MM.1S (cell line): Measurements from ENCODE around the gene PAPOLG.

Source experiments
- DNase-seq: peaks from one replicate; pipeline ENCODE4 v3.0.0-alpha.2; 2015
- H2AFZ ChIP-seq: fragments of 300-600 bp; sonication (generic); 2 replicates; pipeline ENCODE4 v1.6.0; 2016; ENCODE audit warnings: antibody characterized with exemption, low read length
- H3F3A ChIP-seq: fragments of 300-600 bp; sonication (generic); 2 replicates; pipeline ENCODE4 v1.6.1; 2016; ENCODE audit warnings: mild to moderate bottlenecking, antibody characterized with exemption, low read length, moderate library complexity, mixed read lengths; ENCODE audit not compliant: insufficient read depth
- H3K27ac ChIP-seq: fragments of 300-600 bp; sonication (generic); 2 replicates; pipeline ENCODE4 v1.5.1; 2016; ENCODE audit warnings: mild to moderate bottlenecking, low read length
- H3K27me3 ChIP-seq: fragments of 300-600 bp; sonication (generic); replicated peaks from 2 replicates; pipeline ENCODE4 v1.6.0; 2016; ENCODE audit warnings: low read length; ENCODE audit not compliant: insufficient read depth
- H3K36me3 ChIP-seq: fragments of 300-600 bp; sonication (generic); replicated peaks from 2 replicates; pipeline ENCODE4 v1.6.1; 2016; ENCODE audit warnings: mild to moderate bottlenecking, low read length, mixed read lengths; ENCODE audit not compliant: insufficient read depth
- H3K4me1 ChIP-seq: fragments of 300-600 bp; sonication (generic); 2 replicates; pipeline ENCODE4 v1.6.1; 2016; ENCODE audit warnings: low read length, mixed read lengths
- H3K4me2 ChIP-seq: fragments of 300-600 bp; sonication (generic); 2 replicates; pipeline ENCODE4 v1.6.0; 2016; ENCODE audit warnings: low read depth, low read length
- H3K4me3 ChIP-seq: fragments of 300-600 bp; sonication (generic); 2 replicates; pipeline ENCODE4 v1.5.1; 2016; ENCODE audit warnings: low read length, mixed read lengths
- H3K79me2 ChIP-seq: fragments of 300-600 bp; sonication (generic); 2 replicates; pipeline ENCODE4 v1.6.1; 2016; ENCODE audit warnings: mixed run types, low read length, mixed read lengths
- H3K9ac ChIP-seq: fragments of 300-600 bp; sonication (generic); 2 replicates; pipeline ENCODE4 v1.6.1; 2016; ENCODE audit warnings: low read length, mixed read lengths
- H3K9me2 ChIP-seq: fragments of 300-600 bp; sonication (generic); replicated peaks from 2 replicates; pipeline ENCODE4 v1.6.1; 2016; ENCODE audit warnings: mild to moderate bottlenecking, low read length, mixed read lengths; ENCODE audit not compliant: insufficient read depth
- H3K9me3 ChIP-seq: fragments of 300-600 bp; sonication (generic); replicated peaks from 2 replicates; pipeline ENCODE4 v1.6.1; 2016; ENCODE audit warnings: mild to moderate bottlenecking, low read length, mixed read lengths; ENCODE audit not compliant: insufficient read depth
- H4K20me1 ChIP-seq: fragments of 300-600 bp; sonication (generic); 2 replicates; pipeline ENCODE4 v1.6.1; 2016; ENCODE audit warnings: mild to moderate bottlenecking, low read length, moderate library complexity, mixed read lengths; ENCODE audit not compliant: insufficient read depth
- EZH2 ChIP-seq: fragments of 300-600 bp; sonication (generic); optimal IDR thresholded peaks from 2 replicates; pipeline ENCODE3; 2017; ENCODE audit warnings: low read depth, mild to moderate bottlenecking, antibody characterized with exemption, low read length, mixed read lengths
- EZH2phosphoT487 ChIP-seq: fragments of 300-600 bp; sonication (generic); IDR thresholded peaks from 2 replicates; pipeline ENCODE4 v1.6.1; 2018; ENCODE audit warnings: antibody characterized with exemption, low read length
- TF ChIP-seq, protein P1 (sequence below): fragments of 300-600 bp; sonication (generic); IDR thresholded peaks from 2 replicates; pipeline ENCODE4 v1.5.1; 2016; ENCODE audit warnings: antibody characterized with exemption, low read length, mixed read lengths

The PAPOLG gene

DNA sequence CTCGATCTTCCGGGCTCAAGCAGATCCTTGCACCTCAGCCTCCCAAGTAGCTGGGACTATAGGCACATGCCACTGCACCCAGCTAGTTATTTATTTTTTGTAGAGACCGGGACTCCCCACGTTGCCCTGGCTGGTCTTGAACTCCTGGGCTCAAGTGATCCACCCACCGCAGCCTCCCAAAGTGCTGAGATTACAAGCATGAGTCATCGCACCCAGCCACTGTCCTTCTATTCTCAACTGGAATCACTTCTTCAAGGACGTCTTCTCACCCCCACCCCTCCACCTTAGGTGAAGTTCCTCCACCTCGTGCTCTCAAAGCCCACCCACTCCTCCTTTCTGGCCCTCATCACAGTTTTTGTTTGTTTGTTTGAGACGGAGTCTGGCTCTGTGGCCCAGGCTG lies 71.3 kb downstream of the PAPOLG start:
- H3K9me2 ChIP-seq = no peaks in the 10 kb centered on the region
- H3K4me3 ChIP-seq = no peak overlapping the region
- H3K36me3 ChIP-seq = no peaks in the 10 kb centered on the region

DNA sequence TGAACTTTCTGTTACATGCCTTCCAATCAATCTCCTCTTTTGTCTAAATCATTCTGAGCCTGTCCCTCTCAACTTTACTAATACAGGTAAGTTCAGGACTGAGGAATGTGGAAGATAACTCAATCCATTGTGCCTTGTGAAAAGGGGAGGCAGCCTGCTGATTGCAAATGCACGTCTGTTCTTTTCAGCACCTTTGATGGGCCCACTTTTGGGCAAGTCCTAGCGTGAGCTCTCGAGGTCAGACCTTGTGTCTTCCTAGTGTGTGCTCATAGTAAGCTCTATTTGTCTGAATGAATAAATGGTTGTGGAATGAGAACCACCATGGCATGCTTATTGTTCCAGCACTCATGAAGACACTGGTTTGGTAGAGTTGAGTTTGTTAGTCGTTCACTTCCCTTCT lies 74.9 kb downstream of the PAPOLG start:
- no peak for TF ChIP-seq EZH2
- TF ChIP-seq, protein P1, sequence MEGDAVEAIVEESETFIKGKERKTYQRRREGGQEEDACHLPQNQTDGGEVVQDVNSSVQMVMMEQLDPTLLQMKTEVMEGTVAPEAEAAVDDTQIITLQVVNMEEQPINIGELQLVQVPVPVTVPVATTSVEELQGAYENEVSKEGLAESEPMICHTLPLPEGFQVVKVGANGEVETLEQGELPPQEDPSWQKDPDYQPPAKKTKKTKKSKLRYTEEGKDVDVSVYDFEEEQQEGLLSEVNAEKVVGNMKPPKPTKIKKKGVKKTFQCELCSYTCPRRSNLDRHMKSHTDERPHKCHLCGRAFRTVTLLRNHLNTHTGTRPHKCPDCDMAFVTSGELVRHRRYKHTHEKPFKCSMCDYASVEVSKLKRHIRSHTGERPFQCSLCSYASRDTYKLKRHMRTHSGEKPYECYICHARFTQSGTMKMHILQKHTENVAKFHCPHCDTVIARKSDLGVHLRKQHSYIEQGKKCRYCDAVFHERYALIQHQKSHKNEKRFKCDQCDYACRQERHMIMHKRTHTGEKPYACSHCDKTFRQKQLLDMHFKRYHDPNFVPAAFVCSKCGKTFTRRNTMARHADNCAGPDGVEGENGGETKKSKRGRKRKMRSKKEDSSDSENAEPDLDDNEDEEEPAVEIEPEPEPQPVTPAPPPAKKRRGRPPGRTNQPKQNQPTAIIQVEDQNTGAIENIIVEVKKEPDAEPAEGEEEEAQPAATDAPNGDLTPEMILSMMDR = no peak
- no peak for TF ChIP-seq EZH2phosphoT487
- Histone ChIP-seq H3K79me2 (no peaks in the 10 kb centered on the region), H3K9me3 (no peaks in the 10 kb centered on the region), H3F3A (peaks cover 6% of the 10 kb centered on the region), H2AFZ (no peak overlapping the region), H3K9me2 (no peaks in the 10 kb centered on the region), H3K4me2 (no peak overlapping the region), H3K36me3 (no peaks in the 10 kb centered on the region), H4K20me1 (no peaks in the 10 kb centered on the region), H3K9ac (no peak overlapping the region), H3K4me1 (peaks cover 25% of the 10 kb centered on the region), H3K27ac (no peak overlapping the region), H3K27me3 (peaks cover 58% of the 10 kb centered on the region), H3K4me3 (no peak overlapping the region)
- no peak for DNase-seq

More for the DNA sequence above, 71.3 kb downstream of the PAPOLG start:
- Histone ChIP-seq H3K27me3 (peaks cover 43% of the 10 kb centered on the region), H3K9ac (no peak overlapping the region), H3F3A (0 out of 2 replicates have a peak, but pooled peaks cover 4% of the 10 kb centered on the region), H3K4me1 (peaks cover 7% of the 10 kb centered on the region), H3K9me3 (no peaks in the 10 kb centered on the region), H3K79me2 (no peaks in the 10 kb centered on the region), H3K4me2 (no peak overlapping the region; the same call in 1 of the 2 replicates), H3K27ac (no peak overlapping the region), H2AFZ (no peak overlapping the region), H4K20me1 (no peaks in the 10 kb centered on the region)
- TF ChIP-seq, protein P1 = no peak
- TF ChIP-seq EZH2phosphoT487 = no peak
- no peak for DNase-seq

DNA sequence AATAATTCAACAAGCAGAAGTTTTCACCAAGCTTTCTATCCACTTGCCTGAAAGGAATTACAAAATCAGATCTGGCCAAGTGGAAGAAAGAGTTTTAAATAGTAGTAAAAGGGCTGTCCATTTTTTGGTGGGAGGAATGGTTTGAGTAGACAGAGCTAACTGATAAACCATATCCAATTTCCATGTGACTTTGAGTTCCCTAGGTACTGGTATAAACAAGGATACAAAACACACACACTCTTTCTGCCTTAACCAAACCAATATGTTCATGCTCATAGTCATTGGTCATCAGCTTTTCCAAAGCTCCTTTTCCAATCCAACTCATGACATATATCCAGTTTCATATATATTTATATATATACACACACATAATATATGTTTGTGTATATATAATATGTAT lies 75.9 kb downstream of the PAPOLG start:
- Histone ChIP-seq H3K4me2 (no peak overlapping the region), H3K27me3 (peaks cover 58% of the 10 kb centered on the region), H2AFZ (no peak overlapping the region), H3K9ac (no peak overlapping the region), H3K27ac (no peak overlapping the region), H3K4me1 (peaks cover 34% of the 10 kb centered on the region), H3K9me2 (no peaks in the 10 kb centered on the region), H3K4me3 (no peak overlapping the region), H3F3A (peaks cover 13% of the 10 kb centered on the region), H3K36me3 (no peaks in the 10 kb centered on the region), H4K20me1 (no peaks in the 10 kb centered on the region), H3K79me2 (no peaks in the 10 kb centered on the region), H3K9me3 (no peaks in the 10 kb centered on the region)
- TF ChIP-seq, protein P1 = no peak
- TF ChIP-seq EZH2 = no peak
- TF ChIP-seq EZH2phosphoT487 = no peak
- no peak for DNase-seq
